H1 (cell line): ENCODE results near the gene BCKDHB. TPM values are rescaled to one million over a fixed set of nuclear protein-coding genes. Genes with fewer than 3 reads are reported as not detected.

Experiments used
- CTCF ChIA-PET: fragments of 300-600 bp; sonication (Branson Sonifier 250); formaldehyde crosslinking; loops from one replicate; lab custom pipeline; 2021; ENCODE audit not compliant: partially characterized antibody; lab: Charles Lee
- POLR2A ChIA-PET: fragments of 300-600 bp; sonication (Branson Sonifier 250); formaldehyde crosslinking; loops from one replicate; lab custom pipeline; 2021; ENCODE audit warnings: inconsistent platforms; ENCODE audit not compliant: partially characterized antibody; lab: Charles Lee
- DNase-seq, 2 experiments: peaks; one replicate each; pipeline versions ENCODE4 v3.0.0 to v3.0.0-alpha.2; 2010 to 2022; ENCODE audit warnings: low spot score in 2 of 2, low read depth in 1 of 2, mixed read lengths in 1 of 2
- FAIRE-seq: peaks from 2 replicates; lab custom pipeline; 2011; peaks lifted over from hg19 to GRCh38; lab: Jason Lieb, UNC
- H2AFZ ChIP-seq: 2 replicates; pipeline ENCODE4 v1.8.1; 2012; ENCODE audit warnings: low read length, inconsistent platforms
- H2AK5ac ChIP-seq: 2 replicates; pipeline ENCODE4 v1.6.1; 2013; ENCODE audit warnings: low read depth, low read length
- H2BK120ac ChIP-seq: replicated peaks from 2 replicates; pipeline ENCODE3; 2013; ENCODE audit warnings: low read depth, low read length, inconsistent platforms
- H2BK12ac ChIP-seq: 2 replicates; pipeline ENCODE4 v1.6.1; 2013; ENCODE audit warnings: low read depth, low read length
- H2BK15ac ChIP-seq: 2 replicates; pipeline ENCODE4 v1.6.1; 2013; ENCODE audit warnings: low read length
- H2BK20ac ChIP-seq: 2 replicates; pipeline ENCODE4 v1.6.1; 2013; ENCODE audit warnings: low read length
- H2BK5ac ChIP-seq: 2 replicates; pipeline ENCODE4 v1.6.1; 2013; ENCODE audit warnings: low read depth, low read length
- H3K14ac ChIP-seq: 2 replicates; pipeline ENCODE4 v1.6.1; 2013; ENCODE audit warnings: inconsistent platforms; ENCODE audit not compliant: insufficient read length
- H3K18ac ChIP-seq: 2 replicates; pipeline ENCODE4 v1.6.1; 2013; ENCODE audit warnings: low read length; ENCODE audit errors: extremely low read depth
- H3K23ac ChIP-seq: 2 replicates; pipeline ENCODE4 v1.6.1; 2013; ENCODE audit warnings: inconsistent platforms; ENCODE audit not compliant: insufficient read length
- H3K23me2 ChIP-seq: 2 replicates; pipeline ENCODE4 v1.6.1; 2013; ENCODE audit warnings: low read depth, low read length
- H3K27ac ChIP-seq: 2 replicates; pipeline ENCODE4 v1.6.1; 2011; ENCODE audit warnings: low read depth, low read length, inconsistent platforms
- H3K27me3 ChIP-seq, 4 experiments: replicated peaks in 1 of 4; 1 replicate in 1 of 4; 2 replicates in 3 of 4; pipeline versions ENCODE4 v1.6.1 to v1.8.1; 2011 to 2013; ENCODE audit warnings: low read length in 3 of 4, mild to moderate bottlenecking in 3 of 4, inconsistent platforms in 2 of 4, mixed read lengths in 2 of 4, moderate library complexity in 1 of 4; ENCODE audit not compliant: control insufficient read depth in 3 of 4, insufficient read depth in 3 of 4; ENCODE audit errors: extremely low read depth in 1 of 4
- H3K36me3 ChIP-seq, 4 experiments: 2 replicates each; pipeline versions ENCODE4 v1.6.1 to v1.8.1; 2011 to 2013; ENCODE audit warnings: mild to moderate bottlenecking in 4 of 4, low read length in 3 of 4, moderate library complexity in 2 of 4, control low read depth in 1 of 4, inconsistent platforms in 1 of 4; ENCODE audit not compliant: insufficient read depth in 4 of 4, control insufficient read depth in 2 of 4
- H3K4ac ChIP-seq: replicated peaks from 2 replicates; pipeline ENCODE3; 2013; ENCODE audit warnings: low read length, low read depth, mixed read lengths, inconsistent platforms; ENCODE audit not compliant: insufficient read length
- H3K4me1 ChIP-seq, 4 experiments: replicated peaks in 1 of 4; 1 replicate in 1 of 4; 2 replicates in 3 of 4; pipeline versions ENCODE4 v1.6.1 to v1.8.1; 2011 to 2013; ENCODE audit warnings: low read length in 3 of 4, inconsistent platforms in 2 of 4, mixed read lengths in 1 of 4; ENCODE audit not compliant: insufficient read depth in 4 of 4, control insufficient read depth in 3 of 4
- H3K4me2 ChIP-seq, 2 experiments: 2 replicates each; pipeline versions ENCODE4 v1.6.1 to v1.8.1; 2011 to 2013; ENCODE audit warnings: low read depth in 2 of 2, low read length in 2 of 2, control low read depth in 1 of 2, inconsistent platforms in 1 of 2, mild to moderate bottlenecking in 1 of 2; ENCODE audit not compliant: insufficient read depth in 1 of 2
- H3K4me3 ChIP-seq, 4 experiments: fragments of 200-600, 300-600 bp in 1 of 4; sonication (generic), shearing (Covaris generic), sonication (Bioruptor Twin) in 1 of 4; 2 replicates each; pipeline versions ENCODE4 v1.5.1 to v1.8.1; 2011 to 2016; ENCODE audit warnings: low read length in 4 of 4, low read depth in 3 of 4, control low read depth in 2 of 4, inconsistent platforms in 2 of 4, mild to moderate bottlenecking in 2 of 4, mixed read lengths in 1 of 4, moderate library complexity in 1 of 4; ENCODE audit not compliant: insufficient read depth in 2 of 4; ENCODE audit errors: extremely low read depth in 1 of 4
- H3K56ac ChIP-seq: replicated peaks from 2 replicates; pipeline ENCODE3; 2013; ENCODE audit warnings: low read depth, mild to moderate bottlenecking, mixed read lengths, low read length, inconsistent platforms; ENCODE audit not compliant: insufficient read length
- H3K79me1 ChIP-seq: 2 replicates; pipeline ENCODE4 v1.6.1; 2013; ENCODE audit warnings: low read depth, low read length, control low read depth
- H3K79me2 ChIP-seq, 2 experiments: 2 replicates each; pipeline versions ENCODE4 v1.6.1 to v1.8.1; 2012 to 2013; ENCODE audit warnings: low read length in 2 of 2, mild to moderate bottlenecking in 2 of 2, inconsistent platforms in 1 of 2; ENCODE audit not compliant: insufficient read depth in 2 of 2, control insufficient read depth in 1 of 2
- H3K9ac ChIP-seq, 4 experiments: replicated peaks in 1 of 4; 1 replicate in 1 of 4; 2 replicates in 3 of 4; pipeline versions ENCODE4 v1.6.1 to v1.8.1; 2011 to 2013; ENCODE audit warnings: low read depth in 3 of 4, low read length in 3 of 4, control low read depth in 2 of 4, mild to moderate bottlenecking in 2 of 4, moderate library complexity in 2 of 4, inconsistent platforms in 1 of 4; ENCODE audit errors: extremely low read depth in 1 of 4
- H3K9me3 ChIP-seq, 2 experiments: 2 replicates each; pipeline versions ENCODE4 v1.6.1 to v1.8.1; 2012 to 2013; ENCODE audit warnings: mild to moderate bottlenecking in 2 of 2, moderate library complexity in 2 of 2, control low read depth in 1 of 2, inconsistent platforms in 1 of 2, low read depth in 1 of 2, low read length in 1 of 2, mixed read lengths in 1 of 2; ENCODE audit not compliant: insufficient read depth in 2 of 2
- H4K20me1 ChIP-seq, 2 experiments: replicated peaks in 1 of 2; 2 replicates each; pipeline versions ENCODE3 to v1.8.1; 2011 to 2013; ENCODE audit warnings: inconsistent platforms in 2 of 2, low read length in 2 of 2, mild to moderate bottlenecking in 1 of 2; ENCODE audit not compliant: insufficient read depth in 2 of 2, control insufficient read depth in 1 of 2
- H4K5ac ChIP-seq: 2 replicates; pipeline ENCODE4 v1.6.1; 2013; ENCODE audit warnings: low read length, low read depth, mixed read lengths, inconsistent platforms; ENCODE audit not compliant: insufficient read length
- H4K8ac ChIP-seq: 2 replicates; pipeline ENCODE4 v1.8.0; 2013; ENCODE audit warnings: mild to moderate bottlenecking, moderate library complexity, low read length, inconsistent platforms; ENCODE audit not compliant: insufficient read depth; ENCODE audit errors: extremely low read depth
- H4K91ac ChIP-seq: replicated peaks from 2 replicates; pipeline ENCODE3; 2013; ENCODE audit warnings: low read length, mixed read lengths, inconsistent platforms; ENCODE audit not compliant: insufficient read length
- CBX8 ChIP-seq: fragments of 300-800, 300-1000 bp; sonication (generic); IDR thresholded peaks from 2 replicates; pipeline ENCODE4 v1.7.1; 2016; ENCODE audit warnings: low read depth, low read length, borderline replicate concordance
- CEBPB ChIP-seq: IDR thresholded peaks from 2 replicates; pipeline ENCODE4 v1.6.1; 2012; ENCODE audit warnings: low read depth, low read length
- CTBP2 ChIP-seq: IDR thresholded peaks from 2 replicates; pipeline ENCODE4 v1.7.0; 2011; ENCODE audit warnings: borderline replicate concordance, mild to moderate bottlenecking, moderate library complexity, mixed read lengths, low read length; ENCODE audit not compliant: insufficient read depth, insufficient read length
- EZH2 ChIP-seq: fragments of 200-600 bp; sonication (generic); IDR thresholded peaks from 2 replicates; pipeline ENCODE4 v1.7.1; 2012; ENCODE audit warnings: low read depth, mild to moderate bottlenecking, moderate library complexity, low read length, inconsistent platforms; ENCODE audit not compliant: severe bottlenecking
- GTF2F1 ChIP-seq: IDR thresholded peaks from 2 replicates; pipeline ENCODE4 v1.6.1; 2012; ENCODE audit warnings: low read depth, low read length, improper control_type of control experiment, borderline replicate concordance
- JUN ChIP-seq: IDR thresholded peaks from 2 replicates; pipeline ENCODE4 v1.6.1; 2011; ENCODE audit warnings: low read depth, mild to moderate bottlenecking, improper control_type of control experiment, low read length
- KDM1A ChIP-seq: fragments of 200-600, 300-600 bp; sonication (generic); IDR thresholded peaks from 2 replicates; pipeline ENCODE4 v1.7.1; 2016; ENCODE audit warnings: mild to moderate bottlenecking, low read length, borderline replicate concordance
- MAFK ChIP-seq: IDR thresholded peaks from 2 replicates; pipeline ENCODE4 v1.6.1; 2012; ENCODE audit warnings: low read depth, mild to moderate bottlenecking, improper control_type of control experiment, low read length
- POU5F1 ChIP-seq: IDR thresholded peaks from 2 replicates; pipeline ENCODE4 v1.6.1; 2011; ENCODE audit warnings: low read depth, mild to moderate bottlenecking, low read length, moderate library complexity
- TAF1 ChIP-seq: IDR thresholded peaks from 2 replicates; pipeline ENCODE4 v1.6.1; 2011; ENCODE audit warnings: mild to moderate bottlenecking, low read depth, low read length
- WGBS, 2 experiments: shearing (Covaris generic) in 1 of 2; methylation state at CpG; one replicate each; pipeline versions ENCODE4 v1.1.6 to v1.1.7; 2013 to 2015; ENCODE audit warnings: low lambda C conversion rate in 2 of 2, mixed read lengths in 2 of 2, inconsistent platforms in 1 of 2, low coverage in 1 of 2, missing lambda C conversion rate in 1 of 2; ENCODE audit not compliant: insufficient replicate concordance in 2 of 2, insufficient coverage in 1 of 2, insufficient read length in 1 of 2; ENCODE audit errors: extremely low coverage in 1 of 2, missing lambda C conversion rate in 1 of 2; 5-methylcytosine and 5-hydroxymethylcytosine counted together
- polyA plus RNA-seq, 7 experiments: library from polyadenylated mRNA; depleted of rRNA in 3 of 7; stranded (reverse) in 5 of 7; unstranded in 2 of 7; fragments of >200 nt in 5 of 7; fragments of 200-250 nt in 2 of 7; gene quantifications; 1 replicate in 5 of 7; 2 replicates in 1 of 7; 4 replicates in 1 of 7; pipeline versions ENCODE4 v1.2.1 to v1.2.3, GENCODE V29; 2011 to 2013; ENCODE audit warnings: missing spikeins in 2 of 7, mixed read lengths in 2 of 7
- total RNA-seq: library from RNA; stranded (reverse); fragmentation: NEBNext Ultra II Directional; extraction: Animal tissue kit (Norgen Biotek cat#: 25700); gene quantifications from 2 replicates; pipeline ENCODE4 v1.2.1, GENCODE V29; 2021

BCKDHB gene
- total and polyA plus RNA-seq, 2 of the 8 experiments (the other 6 are each of a cell fraction or from before 2014, with no cell fraction given): 22.1 to 30.8 TPM

DNA sequence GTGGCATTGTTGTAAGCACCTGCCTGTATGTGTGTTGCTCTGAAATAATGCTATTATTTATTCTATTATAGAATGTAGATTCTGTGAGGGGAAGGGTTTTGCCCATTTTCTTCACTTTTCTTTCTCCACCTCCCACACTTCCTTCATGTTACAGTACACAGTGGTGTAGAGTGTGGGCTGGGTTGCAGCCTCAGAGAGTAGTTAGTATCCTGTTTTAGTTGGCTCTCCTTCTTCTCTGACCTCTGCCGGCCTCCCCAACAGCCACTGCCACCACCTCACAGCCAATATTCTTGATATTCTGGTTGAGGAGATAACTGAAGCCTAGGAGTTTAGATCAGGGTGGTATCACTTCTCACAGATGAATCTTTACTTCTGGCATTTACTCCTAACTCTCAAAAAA lies 143.4 kb downstream of the BCKDHB start:
- Histone ChIP-seq H3K79me2 (no peaks in the 10 kb centered on the region), H3K4ac (no peak overlapping the region), H3K9ac (no peak overlapping the region), H3K4me2 (no peak overlapping the region), H3K4me1 (no peaks in the 10 kb centered on the region), H2AFZ (no peak overlapping the region), H2BK5ac (no peak overlapping the region), H2BK20ac (no peak overlapping the region), H3K56ac (no peak overlapping the region), H4K8ac (no peak overlapping the region), H3K79me1 (no peaks in the 10 kb centered on the region), H4K91ac (no peak overlapping the region), H3K36me3 (no peaks in the 10 kb centered on the region), H3K4me3 (no peak overlapping the region), H4K5ac (no peak overlapping the region), H2BK15ac (no peak overlapping the region), H2BK12ac (no peak overlapping the region), H3K18ac (no peak overlapping the region), H2BK120ac (no peak overlapping the region), H3K9me3 (no peaks in the 10 kb centered on the region), H2AK5ac (no peak overlapping the region), H3K27me3 (no peaks in the 10 kb centered on the region), H3K14ac (no peak overlapping the region), H3K23me2 (no peaks in the 10 kb centered on the region; the same call in 1 of the 2 replicates), H4K20me1 (no peaks in the 10 kb centered on the region), H3K27ac (no peak overlapping the region), H3K23ac (no peak overlapping the region)
- FAIRE-seq: no peak
- 87% methylated on average over 1 of the region's 1 CpG; no CpG with 5 or more reads in 1 of the 2 experiments for WGBS, 2 experiments
- DNase-seq: no peak
- ChIA-PET CTCF (interaction anchor here (1.7 kb wide), 1 partner anchor 35 kb away, joined by 4 read pairs; no protein-coding TSS in a partner anchor), POLR2A (no interaction called here)
- TF ChIP-seq CEBPB: no peak
- no peak for TF ChIP-seq KDM1A
- TF ChIP-seq CTBP2: no peak
- TF ChIP-seq CBX8: no peak
- TF ChIP-seq EZH2: no peak
- TF ChIP-seq JUN: no peak
- no peak for TF ChIP-seq GTF2F1
- no peak for TF ChIP-seq POU5F1
- TF ChIP-seq TAF1: no peak
- no peak for TF ChIP-seq MAFK
